Ureter (tissue), 1 donor: Measurements from ENCODE around the gene ALPI. TPM values are rescaled to one million over a fixed set of nuclear protein-coding genes. Genes with fewer than 3 reads are reported as not detected.
"Not testable (repeated sequence)": the region's sequence is repeated elsewhere in the genome, so short reads cannot be mapped to it uniquely, and the experiment has no call there.

Experiments used
- DNase-seq: peaks from one replicate; pipeline ENCODE4 v3.0.0-alpha.2; 2020; ENCODE audit warnings: low spot score
- total RNA-seq: library from RNA; stranded (reverse); gene quantifications from one replicate; pipeline ENCODE4 v1.2.4, GENCODE V29; 2023
- donor health status: DM: yes; HTN: yes; CAD: no.

ALPI gene
- not detected for total RNA-seq

- no peak for DNase-seq
Measured at GRCh38 chr2:232455426-232456255, at the start of gene ALPI. TSS of gene ALPI (plus strand) at chr2:232456153. CDS start at chr2:232456200, 47 bp downstream.

GRCh38 chr2:232406556-232407310, 49.2 kb upstream of the ALPI start, which contains the start of gene ALPG:
TSS of gene ALPG (plus strand) at chr2:232406844. CDS start at chr2:232406895, 51 bp downstream.
- no peak for DNase-seq

GRCh38 chr2:232407428-232408150, 48.4 kb upstream of the ALPI start:
- DNase-seq, result not testable (repeated sequence)

- DNase-seq, result not testable (repeated sequence)
Measured at GRCh38 chr2:232408269-232408668, 47.7 kb upstream of the ALPI start.

GRCh38 chr2:232409617-232410016, 46.3 kb upstream of the ALPI start:
- not testable (repeated sequence) for DNase-seq

GRCh38 chr2:232410238-232410900, 45.6 kb upstream of the ALPI start:
- DNase-seq, result no peak

- no peak for DNase-seq
Measured at GRCh38 chr2:232411901-232412629, 43.9 kb upstream of the ALPI start.

- DNase-seq, result no peak
Measured at GRCh38 chr2:232412986-232413385, 43.0 kb upstream of the ALPI start.

GRCh38 chr2:232415138-232415690, 40.7 kb upstream of the ALPI start:
- no peak for DNase-seq

- no peak for DNase-seq
Measured at GRCh38 chr2:232415736-232416520, 40.0 kb upstream of the ALPI start.

- no peak for DNase-seq
Measured at GRCh38 chr2:232416521-232417470, 39.2 kb upstream of the ALPI start.

GRCh38 chr2:232417489-232417888, 38.5 kb upstream of the ALPI start:
- DNase-seq, result no peak

- no peak for DNase-seq
Measured at GRCh38 chr2:232418056-232418455, 37.9 kb upstream of the ALPI start.

- no peak for DNase-seq
Measured at GRCh38 chr2:232418466-232419244, 37.3 kb upstream of the ALPI start.

- no peak for DNase-seq
Measured at GRCh38 chr2:232419245-232420072, 36.5 kb upstream of the ALPI start.

- no peak for DNase-seq
Measured at GRCh38 chr2:232420073-232420454, 35.9 kb upstream of the ALPI start.
